Measurements from ENCODE around the gene GBF1.

GBF1 gene

DNA sequence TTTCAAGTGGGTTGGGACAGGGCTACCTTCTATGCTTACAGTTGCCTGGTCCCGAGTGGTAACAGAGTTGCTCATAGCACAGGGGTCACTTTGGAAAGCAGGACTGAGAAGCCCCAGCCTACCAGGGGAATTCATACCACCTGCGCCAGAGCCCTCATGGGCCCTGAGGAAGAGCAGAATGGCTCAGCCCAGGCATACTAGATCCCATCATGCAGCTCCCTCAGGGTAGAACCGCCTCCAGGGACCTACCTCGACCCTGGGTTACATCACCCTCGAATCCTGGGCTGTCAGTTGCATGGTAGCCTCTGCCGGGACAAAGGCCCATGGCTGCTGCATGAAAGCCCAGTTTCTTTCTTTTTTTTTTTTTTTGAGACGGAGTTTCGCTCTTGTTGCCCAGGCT lies 184.1 kb downstream of the GBF1 start:
- TF ChIP-seq, protein P1, sequence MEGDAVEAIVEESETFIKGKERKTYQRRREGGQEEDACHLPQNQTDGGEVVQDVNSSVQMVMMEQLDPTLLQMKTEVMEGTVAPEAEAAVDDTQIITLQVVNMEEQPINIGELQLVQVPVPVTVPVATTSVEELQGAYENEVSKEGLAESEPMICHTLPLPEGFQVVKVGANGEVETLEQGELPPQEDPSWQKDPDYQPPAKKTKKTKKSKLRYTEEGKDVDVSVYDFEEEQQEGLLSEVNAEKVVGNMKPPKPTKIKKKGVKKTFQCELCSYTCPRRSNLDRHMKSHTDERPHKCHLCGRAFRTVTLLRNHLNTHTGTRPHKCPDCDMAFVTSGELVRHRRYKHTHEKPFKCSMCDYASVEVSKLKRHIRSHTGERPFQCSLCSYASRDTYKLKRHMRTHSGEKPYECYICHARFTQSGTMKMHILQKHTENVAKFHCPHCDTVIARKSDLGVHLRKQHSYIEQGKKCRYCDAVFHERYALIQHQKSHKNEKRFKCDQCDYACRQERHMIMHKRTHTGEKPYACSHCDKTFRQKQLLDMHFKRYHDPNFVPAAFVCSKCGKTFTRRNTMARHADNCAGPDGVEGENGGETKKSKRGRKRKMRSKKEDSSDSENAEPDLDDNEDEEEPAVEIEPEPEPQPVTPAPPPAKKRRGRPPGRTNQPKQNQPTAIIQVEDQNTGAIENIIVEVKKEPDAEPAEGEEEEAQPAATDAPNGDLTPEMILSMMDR (IDR thresholded peaks at IDR 0.05), result no peak

DNA sequence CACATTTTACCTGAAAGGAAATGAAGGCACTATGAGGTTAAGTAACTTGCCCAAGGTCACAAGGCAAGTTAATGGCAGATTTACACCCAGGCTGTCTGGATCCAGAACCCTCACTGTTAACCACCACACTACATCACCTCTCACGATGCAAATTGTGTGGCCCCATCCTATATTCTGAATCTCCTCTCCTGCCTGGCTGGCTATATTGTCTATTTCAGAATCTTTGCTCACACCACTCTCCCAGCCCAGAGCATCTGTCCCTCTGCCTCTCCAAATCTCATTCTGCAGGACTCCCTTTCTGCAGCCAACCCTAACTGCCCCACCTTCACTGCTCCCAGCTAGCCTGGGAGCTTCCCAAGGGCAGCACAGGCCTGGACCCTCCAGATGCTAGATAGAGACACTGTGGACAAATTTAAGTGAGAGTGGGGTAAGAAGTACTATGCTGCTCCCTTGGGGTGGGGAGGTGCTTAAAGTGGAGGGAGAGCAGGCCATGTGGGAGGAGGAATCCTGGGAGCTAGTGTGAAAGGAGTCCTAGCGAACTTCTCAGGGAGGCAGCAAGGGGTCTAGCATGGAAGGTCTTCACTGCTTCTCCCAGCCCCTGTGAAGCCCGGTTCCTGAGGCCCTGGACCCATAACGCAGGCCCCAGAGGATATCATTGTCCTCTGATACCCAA lies 186.3 kb downstream of the GBF1 start:
- TF ChIP-seq, protein P1 (IDR thresholded peaks at IDR 0.05), result no peak
